Cardiac muscle cell (in vitro differentiated cells and primary cell): ENCODE results near the gene OOSP3. TPM values are rescaled to one million over a fixed set of nuclear protein-coding genes. Genes with fewer than 3 reads are reported as not detected.
"Not testable (repeated sequence)": the region's sequence is repeated elsewhere in the genome, so short reads cannot be mapped to it uniquely, and the experiment has no call there.

Experiments used
- DNase-seq, 2 donors: peaks; one replicate each; pipeline versions ENCODE4 v3.0.0 to v3.0.0-alpha.2; 2010 to 2017; ENCODE audit warnings: low read depth in 1 of 2, low spot score in 1 of 2
- H3K27ac ChIP-seq: fragments of 200-600 bp; sonication (generic); 2 replicates; pipeline ENCODE4 v1.5.1; 2016
- H3K27me3 ChIP-seq: fragments of 200-600 bp; sonication (generic); 2 replicates; pipeline ENCODE4 v1.6.0; 2016; ENCODE audit warnings: control low read depth
- H3K36me3 ChIP-seq: fragments of 200-600 bp; sonication (generic); 2 replicates; pipeline ENCODE4 v1.5.1; 2016; ENCODE audit warnings: control low read depth
- H3K4me1 ChIP-seq: fragments of 200-600 bp; sonication (generic); 2 replicates; pipeline ENCODE4 v1.8.1; 2017; ENCODE audit warnings: low read depth, mild to moderate bottlenecking, mixed run types
- H3K4me3 ChIP-seq: fragments of 200-600 bp; sonication (generic); 2 replicates; pipeline ENCODE4 v1.5.1; 2016; ENCODE audit warnings: mild to moderate bottlenecking
- H3K9me3 ChIP-seq: fragments of 200-600 bp; sonication (generic); 2 replicates; pipeline ENCODE4 v1.5.1; 2017; ENCODE audit warnings: low read depth, mild to moderate bottlenecking, control low read depth
- CTCF ChIP-seq: IDR thresholded peaks from 2 replicates; pipeline ENCODE4 v1.5.1; 2012; ENCODE audit warnings: low read depth, mild to moderate bottlenecking, low read length
- polyA plus RNA-seq: library from polyadenylated mRNA; unstranded; fragments of >200 nt; fragmentation: Nextera tagmentation; extraction: Ambion mirVana; gene quantifications from 2 replicates; pipeline ENCODE4 v1.2.1, GENCODE V29; 2016
- total RNA-seq: library from RNA; depleted of rRNA; stranded (reverse); fragments of >200 nt; gene quantifications from 2 replicates; pipeline ENCODE4 v1.2.3, GENCODE V29; 2016

The OOSP3 gene
- total and polyA plus RNA-seq, 2 experiments from 2014 or later, result not detected

DNA sequence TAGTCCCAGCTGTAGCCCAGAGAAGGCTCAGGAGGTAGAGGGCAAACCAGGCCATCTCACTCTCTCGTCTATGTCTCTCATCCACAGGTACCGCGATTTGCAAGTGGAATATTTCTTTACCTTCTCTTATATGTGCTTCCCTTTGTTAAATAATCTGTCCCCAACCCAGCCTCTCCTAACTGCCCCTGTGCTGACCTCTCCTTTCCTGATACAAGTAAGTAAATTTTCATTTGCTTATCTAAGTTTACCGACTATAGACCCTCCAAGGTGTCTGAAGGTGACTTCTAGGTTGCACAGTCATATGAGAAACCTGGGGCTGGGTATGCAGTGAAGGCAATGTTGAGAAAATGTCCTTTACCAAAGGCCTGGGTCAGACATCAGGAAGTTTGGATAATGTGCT, 33.2 kb upstream of the OOSP3 start, which contains the start of gene CBLIF:
Gene CBLIF, minus strand, starts transcription at position 101 of the 400 bp plus-strand sequence. Its CDS starts 46 bp downstream, at position 55.
- DNase-seq, result no peak
- Histone ChIP-seq H3K27ac (no peak within 1 kb of the TSS), H3K9me3 (no peaks in the 10 kb centered on the region), H3K4me3 (no peak within 1 kb of the TSS), H3K36me3 (no peaks in the 10 kb centered on the region), H3K27me3 (no peaks in the 10 kb centered on the region), H3K4me1 (peaks cover 2% of the 10 kb centered on the region)
- no peak for TF ChIP-seq CTCF

DNA sequence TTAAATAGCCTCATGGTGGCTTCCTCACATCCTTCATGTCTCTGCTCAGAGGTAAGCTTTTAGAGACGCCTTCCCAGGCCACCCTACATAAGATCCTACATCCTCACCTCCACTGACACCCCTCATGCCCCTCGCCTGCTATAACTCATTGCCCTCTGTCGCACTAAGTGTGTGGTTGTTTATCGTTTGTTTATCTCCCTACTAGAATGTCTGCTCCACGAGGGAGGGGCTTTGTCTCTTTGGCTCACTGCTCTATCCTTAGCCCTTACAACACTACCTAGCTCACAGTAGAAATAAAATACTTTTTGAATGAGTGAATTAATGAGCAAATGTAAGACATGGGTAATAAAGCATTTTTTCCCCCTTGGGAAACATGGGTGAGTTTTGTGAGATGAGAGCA, 32.0 kb upstream of the OOSP3 start:
- H3K9me3 ChIP-seq, result no peaks in the 10 kb centered on the region
- H3K27ac ChIP-seq, result no peak overlapping the region
- H3K27me3 ChIP-seq, result no peaks in the 10 kb centered on the region
- H3K4me3 ChIP-seq, result no peak overlapping the region
- peaks cover 2% of the 10 kb centered on the region for H3K4me1 ChIP-seq
- H3K36me3 ChIP-seq, result no peaks in the 10 kb centered on the region
- no peak for DNase-seq
- no peak for TF ChIP-seq CTCF

- no peak for TF ChIP-seq CTCF
- H3K27ac ChIP-seq, result no peak overlapping the region
- H3K27me3 ChIP-seq, result no peaks in the 10 kb centered on the region
- no peaks in the 10 kb centered on the region for H3K36me3 ChIP-seq
- H3K4me3 ChIP-seq, result no peak overlapping the region
- DNase-seq, result no peak
- H3K4me1 ChIP-seq, result peaks cover 2% of the 10 kb centered on the region
- no peaks in the 10 kb centered on the region for H3K9me3 ChIP-seq
Measured at GRCh38 chr11:59847626-59848025, 31.0 kb upstream of the OOSP3 start.

DNA sequence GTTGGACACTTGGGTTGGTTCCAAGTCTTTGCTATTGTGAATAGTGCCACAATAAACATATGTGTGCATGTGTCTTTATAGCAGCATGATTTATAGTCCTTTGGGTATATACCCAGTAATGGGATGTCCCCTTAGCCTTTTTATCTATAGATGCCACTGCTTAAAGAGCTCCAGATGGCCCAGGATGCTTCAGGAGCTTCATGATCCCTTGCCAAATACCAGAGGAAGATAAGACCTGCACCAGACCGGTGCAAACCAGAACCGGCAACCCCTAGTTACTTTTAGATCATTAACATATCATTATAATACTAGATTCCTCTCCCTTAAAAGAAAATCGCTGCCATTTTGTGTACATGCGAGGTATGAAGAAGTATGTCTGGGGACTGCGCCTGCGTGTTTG, 30.1 kb upstream of the OOSP3 start:
- H3K27me3 ChIP-seq, H3K36me3 ChIP-seq, H3K4me3 ChIP-seq, H3K27ac ChIP-seq, DNase-seq, H3K9me3 ChIP-seq, H3K4me1 ChIP-seq: not testable (repeated sequence)

DNA sequence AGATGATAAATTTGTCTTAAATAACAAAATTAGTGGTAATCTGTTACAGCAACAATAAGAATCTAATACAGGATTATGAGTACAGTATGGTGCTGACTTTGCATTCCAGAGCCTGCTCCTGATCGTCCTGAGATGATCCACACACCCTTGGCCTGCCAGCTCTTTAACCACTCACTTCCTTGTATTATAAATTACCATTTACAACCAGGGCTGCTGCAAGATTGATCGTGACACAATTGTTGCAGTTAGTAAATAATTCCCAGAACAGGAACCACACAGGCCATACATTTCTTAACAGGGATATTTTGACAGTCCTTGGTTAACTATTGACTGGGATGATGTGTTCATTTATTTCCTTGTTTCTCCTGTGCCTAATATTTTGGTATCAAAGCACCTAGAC, 29.5 kb upstream of the OOSP3 start:
- no peaks in the 10 kb centered on the region for H3K27me3 ChIP-seq
- peaks cover 2% of the 10 kb centered on the region for H3K4me1 ChIP-seq
- H3K36me3 ChIP-seq, result no peaks in the 10 kb centered on the region
- H3K9me3 ChIP-seq, result no peaks in the 10 kb centered on the region
- no peak overlapping the region for H3K4me3 ChIP-seq
- DNase-seq, result no peak
- H3K27ac ChIP-seq, result no peak overlapping the region
- TF ChIP-seq CTCF, result no peak

GRCh38 chr11:59849551-59849950, 29.0 kb upstream of the OOSP3 start:
- DNase-seq, H3K9me3 ChIP-seq, H3K27me3 ChIP-seq, H3K27ac ChIP-seq, H3K4me3 ChIP-seq, H3K4me1 ChIP-seq, H3K36me3 ChIP-seq: not testable (repeated sequence)

GRCh38 chr11:59851416-59851815, 27.2 kb upstream of the OOSP3 start:
- H3K4me1 ChIP-seq, H3K27ac ChIP-seq, H3K36me3 ChIP-seq, H3K27me3 ChIP-seq, DNase-seq, H3K9me3 ChIP-seq, H3K4me3 ChIP-seq: not testable (repeated sequence)
